HepG2 (cell line): Measurements from ENCODE around the gene GSTM4. TPM values are rescaled to one million over a fixed set of nuclear protein-coding genes. Genes with fewer than 3 reads are reported as not detected.
"Not testable (repeated sequence)": the region's sequence is repeated elsewhere in the genome, so short reads cannot be mapped to it uniquely, and the experiment has no call there.

Source experiments
- ATAC-seq: fragments of 200-7000 bp; cut with Tn5 transposase; 3 replicates; pipeline ENCODE4 v1.9.1; 2020; ENCODE audit warnings: mild to moderate bottlenecking, moderate library complexity
- BruUV-seq: library from RNA; stranded (reverse); fragments of 400-500 nt; replicated peaks from 2 replicates; lab custom pipeline; 2021; lab: Mats Ljungman, UMichigan
- CTCF ChIA-PET: fragments of 300-600 bp; formaldehyde crosslinking; extraction: SDS; loops from one replicate; lab custom pipeline; 2021; ENCODE audit warnings: low total read pairs, inconsistent platforms, low intra/inter-chr PET ratio; lab: Yijun Ruan, JAX
- POLR2A ChIA-PET: fragments of 350-600 bp; sonication (Branson Sonifier 250); formaldehyde crosslinking; loops from one replicate; lab custom pipeline; 2020; ENCODE audit warnings: antibody characterized with exemption, inconsistent platforms; lab: Yijun Ruan, JAX
- DNase-seq: peaks from one replicate; pipeline ENCODE4 v3.0.0-alpha.2; 2015; ENCODE audit warnings: low spot score
- FAIRE-seq: peaks from 3 replicates; lab custom pipeline; 2011; peaks lifted over from hg19 to GRCh38; lab: Jason Lieb, UNC
- H2AFZ ChIP-seq: one replicate; pipeline ENCODE4 v1.6.1; 2011; ENCODE audit warnings: low read length, inconsistent platforms
- H3K27ac ChIP-seq: fragments of 300-600 bp; 3 replicates; pipeline ENCODE4 v1.8.0; 2011; ENCODE audit warnings: mixed run types, mild to moderate bottlenecking, mixed read lengths, low read length, inconsistent platforms; ENCODE audit not compliant: insufficient read depth; ENCODE audit errors: extremely low read length
- H3K27me3 ChIP-seq, 2 experiments: fragments of 200-600 bp in 1 of 2; 2 replicates in 1 of 2; 3 replicates in 1 of 2; pipeline versions ENCODE4 v1.6.0 to v1.8.0; 2011; ENCODE audit warnings: low read length in 2 of 2, mild to moderate bottlenecking in 2 of 2, moderate library complexity in 2 of 2, inconsistent platforms in 1 of 2; ENCODE audit not compliant: insufficient read depth in 2 of 2, control insufficient read depth in 1 of 2
- H3K36me3 ChIP-seq, 2 experiments: fragments of 200-600 bp in 1 of 2; replicated peaks in 1 of 2; 2 replicates in 1 of 2; 3 replicates in 1 of 2; pipeline versions ENCODE4 v1.5.1 to v1.8.0; 2011; ENCODE audit warnings: low read length in 2 of 2, inconsistent platforms in 1 of 2; ENCODE audit not compliant: insufficient read depth in 2 of 2, control insufficient read depth in 1 of 2
- H3K4me1 ChIP-seq: 2 replicates; pipeline ENCODE4 v1.5.1; 2012; ENCODE audit warnings: low read length, inconsistent platforms; ENCODE audit not compliant: insufficient read depth
- H3K4me2 ChIP-seq: 2 replicates; pipeline ENCODE4 v1.6.0; 2011; ENCODE audit warnings: low read depth, low read length, inconsistent platforms
- H3K4me3 ChIP-seq, 3 experiments: fragments of 200-600 bp in 1 of 3; sonication (generic), shearing (Covaris generic) in 1 of 3; replicated peaks in 1 of 3; 2 replicates each; pipeline ENCODE4 v1.5.1; 2011 to 2016; ENCODE audit warnings: low read length in 3 of 3, inconsistent platforms in 2 of 3, low read depth in 2 of 3, mild to moderate bottlenecking in 2 of 3, control low read depth in 1 of 3, mixed read lengths in 1 of 3; ENCODE audit not compliant: insufficient read depth in 1 of 3
- H3K79me2 ChIP-seq: one replicate; pipeline ENCODE4 v1.6.1; 2011; ENCODE audit warnings: low read length, inconsistent platforms; ENCODE audit not compliant: insufficient read depth
- H3K9ac ChIP-seq: 2 replicates; pipeline ENCODE4 v1.6.0; 2011; ENCODE audit warnings: mild to moderate bottlenecking, low read depth, low read length, inconsistent platforms; ENCODE audit not compliant: insufficient read depth
- H3K9me3 ChIP-seq: 2 replicates; pipeline ENCODE4 v1.5.1; 2012; ENCODE audit warnings: mild to moderate bottlenecking, low read length
- H4K20me1 ChIP-seq: 2 replicates; pipeline ENCODE4 v1.6.0; 2011; ENCODE audit warnings: inconsistent platforms, mild to moderate bottlenecking, low read length, moderate library complexity; ENCODE audit not compliant: insufficient read depth
- MAFF ChIP-seq: IDR thresholded peaks from 2 replicates; pipeline ENCODE4 v1.6.1; 2011; ENCODE audit warnings: low read depth, low read length, improper control_type of control experiment
- MAFK ChIP-seq, 2 experiments: IDR thresholded peaks in 1 of 2; conservative IDR thresholded peaks in 1 of 2; 2 replicates each; pipeline ENCODE4 v1.6.1; 2011; ENCODE audit warnings: improper control_type of control experiment in 2 of 2, low read length in 2 of 2
- NRL ChIP-seq: sonication (generic); formaldehyde crosslinking; IDR thresholded peaks from 2 replicates; pipeline ENCODE4 v1.5.0; 2020; ENCODE audit warnings: missing genetic modification reagents, mild to moderate bottlenecking, moderate library complexity, borderline replicate concordance
- SIN3B ChIP-seq: fragments of 150-350 bp; IDR thresholded peaks from 2 replicates; pipeline ENCODE4 v1.6.1; 2014; ENCODE audit warnings: low read length
- ZNF616 ChIP-seq: sonication (generic); formaldehyde crosslinking; IDR thresholded peaks from 2 replicates; pipeline ENCODE4 v1.5.0; 2020; ENCODE audit warnings: low read depth, mild to moderate bottlenecking, missing genetic modification reagents
- ZNF891 ChIP-seq: sonication (generic); formaldehyde crosslinking; IDR thresholded peaks from 2 replicates; pipeline ENCODE4 v1.5.0; 2020; ENCODE audit warnings: mild to moderate bottlenecking, missing genetic modification reagents
- WGBS: methylation state at CpG from one replicate; pipeline ENCODE4 v1.1.6; 2017; ENCODE audit warnings: low lambda C conversion rate; 5-methylcytosine and 5-hydroxymethylcytosine counted together
- in situ Hi-C: cut with HindIII; loops from 2 replicates; pipeline ENCODE4 v1.10.0; 2017; ENCODE audit warnings: low pct_unique_long_range_greater_than_20kb; ENCODE audit not compliant: extremely low pct_ligation_motif_present
- intact Hi-C: fragments of 100-400 bp; cut with micrococcal nuclease; formaldehyde crosslinking; loops from one replicate; pipeline ENCODE4 v1.10.0; 2022; ENCODE audit not compliant: unreplicated experiment
- polyA plus RNA-seq, 8 experiments: library from polyadenylated mRNA; depleted of rRNA in 3 of 8; stranded (reverse) in 7 of 8; unstranded in 1 of 8; fragments of >200 nt; fragmentation: Illumina TruSeq in 4 of 8; extraction: Trizol in 4 of 8; gene quantifications; 2 replicates each; pipeline versions ENCODE4 v1.2.1 to v1.2.3, GENCODE V29; 2011 to 2016; ENCODE audit warnings: low read depth in 4 of 8, missing spikeins in 1 of 8, mixed read lengths in 1 of 8; ENCODE audit not compliant: insufficient read depth in 1 of 8
- total RNA-seq, 5 experiments: library from RNA; depleted of rRNA; stranded (reverse); fragments of >200 nt; fragmentation: Illumina TruSeq; extraction: Trizol; gene quantifications; 2 replicates each; pipeline ENCODE4 v1.2.3, GENCODE V29; 2016; ENCODE audit warnings: low read depth in 1 of 5
- TF ChIP-seq, protein P1 (sequence below): sonication (generic); formaldehyde crosslinking; conservative IDR thresholded peaks from 2 replicates; pipeline ENCODE4 v1.8.0; 2022; ENCODE audit warnings: mild to moderate bottlenecking, moderate library complexity, missing genetic modification reagents

The GSTM4 gene
- total and polyA plus RNA-seq, 2 of the 13 experiments (the other 11 are each of a cell fraction or from before 2014, with no cell fraction given): 25.3 to 40.8 TPM

- WGBS: 31% methylated on average over 3 of the region's 6 CpGs
- no peak overlapping the region for H3K27ac ChIP-seq
- H3K4me3 ChIP-seq: no peak overlapping the region
- H3K36me3 ChIP-seq: no peaks in the 10 kb centered on the region
- no peaks in the 10 kb centered on the region for H3K79me2 ChIP-seq
- no TSS peak for BruUV-seq
- DNase-seq: no peak
- no peak for ATAC-seq
- H2AFZ ChIP-seq: no peak overlapping the region
- intact Hi-C loops: no loop called here
- H4K20me1 ChIP-seq: no peaks in the 10 kb centered on the region
- H3K4me1 ChIP-seq: no peaks in the 10 kb centered on the region
- CTCF ChIA-PET: no interaction called here
- no peaks in the 10 kb centered on the region for H3K27me3 ChIP-seq
- H3K9ac ChIP-seq: no peak overlapping the region
- H3K4me2 ChIP-seq: no peak overlapping the region
- FAIRE-seq: no peak
- POLR2A ChIA-PET: no interaction called here
- no peak for TF ChIP-seq ZNF616 (CRISPR knock-in tag)
- no peak for TF ChIP-seq SIN3B
- TF ChIP-seq NRL (CRISPR knock-in tag): no peak
- TF ChIP-seq, all 625 proteins: peak for 0
- in situ Hi-C loops: no loop called here
- no peaks in the 10 kb centered on the region for H3K9me3 ChIP-seq
These were observed 34.0 kb downstream of the GSTM4 start for GRCh38 chr1:109689844-109690405.

DNA sequence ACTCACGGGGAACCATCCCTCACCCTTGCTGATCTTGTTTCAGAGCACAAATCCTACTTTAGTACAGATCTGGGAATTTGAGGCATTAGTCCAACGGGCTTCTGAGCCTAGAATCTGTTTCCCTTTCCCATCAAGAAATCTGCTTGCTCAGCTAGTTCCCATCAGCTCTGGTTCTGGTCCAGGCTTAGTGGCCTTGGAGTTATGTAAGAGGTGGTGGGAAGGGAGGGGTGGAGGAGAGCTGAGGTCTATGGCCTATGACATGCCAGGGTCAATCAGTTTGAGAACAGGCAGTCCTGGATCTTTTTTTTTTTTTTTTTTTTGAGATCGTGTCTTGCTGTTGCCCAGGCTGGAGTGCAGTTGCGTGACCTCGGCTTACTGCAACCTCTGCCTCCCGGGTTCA is 35.9 kb downstream of the GSTM4 start:
- Histone ChIP-seq H3K4me2 (no peak overlapping the region), H3K9ac (no peak overlapping the region), H3K36me3 (no peaks in the 10 kb centered on the region), H3K27ac (no peak overlapping the region)
- in situ Hi-C loops: no loop called here
- no peak for DNase-seq
- TF ChIP-seq MAFF: 0 out of 2 replicates have a peak, but pooled peaks have one; percentile 24
- TF ChIP-seq MAFK (conservative IDR thresholded peaks at IDR 0.05 in 1 of 2, IDR thresholded peaks at IDR 0.05 in 1 of 2; ENCODE audit: low read length in 2 of 2): peak; percentile 41 to 55; a peak in 1 of 4 replicates
- TF ChIP-seq, protein P1, sequence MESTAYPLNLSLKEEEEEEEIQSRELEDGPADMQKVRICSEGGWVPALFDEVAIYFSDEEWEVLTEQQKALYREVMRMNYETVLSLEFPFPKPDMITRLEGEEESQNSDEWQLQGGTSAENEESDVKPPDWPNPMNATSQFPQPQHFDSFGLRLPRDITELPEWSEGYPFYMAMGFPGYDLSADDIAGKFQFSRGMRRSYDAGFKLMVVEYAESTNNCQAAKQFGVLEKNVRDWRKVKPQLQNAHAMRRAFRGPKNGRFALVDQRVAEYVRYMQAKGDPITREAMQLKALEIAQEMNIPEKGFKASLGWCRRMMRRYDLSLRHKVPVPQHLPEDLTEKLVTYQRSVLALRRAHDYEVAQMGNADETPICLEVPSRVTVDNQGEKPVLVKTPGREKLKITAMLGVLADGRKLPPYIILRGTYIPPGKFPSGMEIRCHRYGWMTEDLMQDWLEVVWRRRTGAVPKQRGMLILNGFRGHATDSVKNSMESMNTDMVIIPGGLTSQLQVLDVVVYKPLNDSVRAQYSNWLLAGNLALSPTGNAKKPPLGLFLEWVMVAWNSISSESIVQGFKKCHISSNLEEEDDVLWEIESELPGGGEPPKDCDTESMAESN (CRISPR knock-in tag): no peak
- no peak for TF ChIP-seq ZNF891 (CRISPR knock-in tag)
- TF ChIP-seq, all 625 proteins: peak for 2
- Histone ChIP-seq H3K4me3 (no peak overlapping the region), H3K79me2 (no peaks in the 10 kb centered on the region), H3K27me3 (no peaks in the 10 kb centered on the region), H4K20me1 (no peaks in the 10 kb centered on the region), H2AFZ (no peak overlapping the region), H3K9me3 (no peaks in the 10 kb centered on the region), H3K4me1 (no peaks in the 10 kb centered on the region)
- ChIA-PET CTCF (no interaction called here), POLR2A (no interaction called here)
- intact Hi-C loops: no loop called here
- ATAC-seq (no peak), FAIRE-seq (no peak)
- BruUV-seq: no TSS peak
- WGBS: 6% methylated on average over 5 of the region's 6 CpGs

DNA sequence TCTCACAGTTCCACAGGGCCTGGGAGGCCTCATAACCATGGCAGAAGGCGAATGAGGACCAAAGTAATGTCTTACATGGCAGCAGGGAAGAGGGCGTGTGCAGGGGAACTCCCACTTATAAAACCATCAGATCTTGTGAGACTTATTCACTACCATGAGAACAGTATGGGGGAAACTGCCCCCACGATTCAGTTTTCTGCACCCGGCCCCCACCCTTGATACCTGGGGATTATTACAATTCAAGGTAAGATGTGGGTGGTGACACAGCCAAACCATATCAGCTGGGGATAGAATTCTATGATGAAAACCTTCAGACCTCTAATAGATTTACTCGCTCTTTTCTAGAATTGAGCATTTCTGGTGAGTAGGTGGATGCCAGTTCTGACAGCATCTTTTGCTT is 38.5 kb downstream of the GSTM4 start:
- BruUV-seq, H3K9ac ChIP-seq, CTCF ChIA-PET, POLR2A ChIA-PET, H3K79me2 ChIP-seq, H3K4me2 ChIP-seq, in situ Hi-C loops, intact Hi-C loops, ATAC-seq, H4K20me1 ChIP-seq, H3K27ac ChIP-seq, H2AFZ ChIP-seq, H3K36me3 ChIP-seq, H3K9me3 ChIP-seq, H3K4me1 ChIP-seq, FAIRE-seq, DNase-seq, H3K4me3 ChIP-seq, H3K27me3 ChIP-seq: not testable (repeated sequence)
- WGBS: 75% methylated on average over 1 of the region's 5 CpGs
